GM18858 (cell line): ENCODE results near the gene SORCS2.

Experiments
- ATAC-seq: cut with Tn5 transposase; IDR thresholded peaks from one replicate; pipeline ENCODE4 v1.9.1; 2021; ENCODE audit not compliant: unreplicated experiment

The SORCS2 gene

DNA sequence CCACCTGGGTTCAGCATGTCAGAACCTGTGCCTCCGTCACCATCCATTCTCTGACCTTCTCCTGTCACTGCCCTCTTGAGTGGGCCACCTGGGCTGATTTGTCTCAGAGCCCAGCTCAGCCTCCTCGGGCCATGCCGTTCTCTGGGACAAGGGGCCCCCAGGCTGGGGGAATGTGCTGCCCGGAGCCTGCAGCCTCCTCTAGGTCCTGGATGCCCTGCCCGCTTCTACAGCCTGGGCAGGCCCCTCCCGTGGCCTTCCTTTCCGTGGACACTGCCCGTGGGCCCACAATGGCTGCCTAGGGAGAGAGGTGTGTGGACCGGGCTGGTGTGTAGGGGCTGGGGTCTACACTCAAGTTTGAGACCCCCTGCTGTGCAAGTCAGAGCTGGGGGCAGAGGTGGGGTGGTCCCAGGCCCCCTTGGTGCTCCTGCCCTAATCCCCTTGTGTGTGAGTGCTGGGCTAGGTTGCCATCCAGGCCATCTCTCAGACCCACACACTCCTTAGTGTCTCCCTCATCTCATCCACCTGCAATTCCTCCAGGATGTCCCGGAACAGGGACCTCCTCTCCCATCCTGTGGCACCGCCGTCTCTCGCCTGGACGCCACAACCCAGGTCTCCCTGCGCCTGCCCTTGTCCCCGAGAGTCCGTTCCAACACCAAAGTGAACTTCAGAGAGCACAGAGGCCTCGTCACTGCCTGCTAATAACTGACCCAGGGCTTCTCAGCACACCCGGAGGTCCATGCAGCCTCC is 230.0 kb downstream of the SORCS2 start:
- no peak for ATAC-seq

DNA sequence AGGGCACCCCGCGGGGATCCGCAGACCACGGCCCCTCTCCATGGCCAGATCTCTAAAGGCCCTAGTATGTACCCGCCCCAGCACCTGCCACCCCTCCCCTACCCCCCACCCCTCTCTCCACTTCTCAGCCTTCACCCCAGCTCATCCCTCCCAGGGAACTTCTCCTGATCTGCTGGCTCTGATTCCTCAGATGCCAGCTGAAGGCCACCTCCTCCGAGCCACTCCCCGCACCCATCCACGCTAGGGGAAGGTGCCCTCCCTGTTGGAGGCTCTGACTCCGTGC is 230.5 kb downstream of the SORCS2 start:
- ATAC-seq = no peak

DNA sequence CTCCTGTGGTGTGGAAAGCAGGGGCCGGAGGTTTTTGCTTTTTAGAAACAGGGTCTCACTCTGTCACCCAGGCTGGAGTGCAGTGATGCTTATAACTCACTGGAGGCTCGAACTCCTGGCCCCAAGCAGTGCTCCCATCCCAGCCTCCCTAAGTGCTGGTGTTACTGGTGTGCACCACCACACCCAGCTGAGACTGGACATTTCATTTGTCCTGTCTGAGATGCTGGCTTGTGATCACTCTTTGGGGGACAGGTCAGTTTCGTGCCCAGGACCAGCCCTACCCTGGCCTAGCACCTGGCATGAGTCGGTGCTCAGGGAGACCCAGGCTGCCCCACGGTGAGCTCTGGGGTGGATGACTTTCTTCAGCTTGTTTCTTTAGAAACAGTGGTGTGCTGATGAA is 231.1 kb downstream of the SORCS2 start:
- ATAC-seq = no peak

DNA sequence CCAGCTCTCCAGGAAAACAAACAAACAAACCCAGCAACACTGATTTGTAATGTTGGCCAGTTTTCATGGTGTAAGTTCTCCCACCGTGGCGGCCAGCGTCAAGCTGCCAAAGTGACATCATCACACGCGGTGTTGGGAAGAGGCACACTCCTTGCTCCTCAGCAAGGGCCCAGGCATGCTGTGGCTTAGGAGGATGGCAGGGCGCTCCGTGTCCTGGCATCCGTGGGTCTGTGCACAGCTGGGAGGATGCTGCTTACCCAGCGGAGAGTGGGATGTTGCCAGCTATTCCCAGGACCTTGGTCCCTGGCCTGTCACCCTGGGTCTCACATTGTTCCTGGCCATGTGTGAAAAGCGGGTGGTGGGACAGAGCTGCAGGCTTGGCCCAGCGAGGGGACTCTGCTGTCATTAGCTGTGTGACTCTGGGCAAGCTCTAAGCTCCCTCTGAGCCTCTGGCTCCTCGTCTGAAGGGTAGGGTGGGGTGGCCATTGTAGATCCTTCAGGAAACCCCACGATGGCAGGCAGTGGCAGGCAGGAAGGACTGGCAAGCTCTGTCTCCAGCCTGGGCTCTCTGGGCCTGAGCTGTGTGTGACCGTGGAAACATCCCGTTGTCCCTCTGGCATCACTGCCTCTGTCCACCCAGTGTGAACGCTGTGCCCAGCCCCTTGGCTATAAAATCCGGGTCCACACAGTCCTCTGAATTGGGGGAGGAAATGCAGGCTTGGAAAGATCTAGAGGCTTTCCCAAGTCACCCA is 231.6 kb downstream of the SORCS2 start:
- no peak for ATAC-seq

DNA sequence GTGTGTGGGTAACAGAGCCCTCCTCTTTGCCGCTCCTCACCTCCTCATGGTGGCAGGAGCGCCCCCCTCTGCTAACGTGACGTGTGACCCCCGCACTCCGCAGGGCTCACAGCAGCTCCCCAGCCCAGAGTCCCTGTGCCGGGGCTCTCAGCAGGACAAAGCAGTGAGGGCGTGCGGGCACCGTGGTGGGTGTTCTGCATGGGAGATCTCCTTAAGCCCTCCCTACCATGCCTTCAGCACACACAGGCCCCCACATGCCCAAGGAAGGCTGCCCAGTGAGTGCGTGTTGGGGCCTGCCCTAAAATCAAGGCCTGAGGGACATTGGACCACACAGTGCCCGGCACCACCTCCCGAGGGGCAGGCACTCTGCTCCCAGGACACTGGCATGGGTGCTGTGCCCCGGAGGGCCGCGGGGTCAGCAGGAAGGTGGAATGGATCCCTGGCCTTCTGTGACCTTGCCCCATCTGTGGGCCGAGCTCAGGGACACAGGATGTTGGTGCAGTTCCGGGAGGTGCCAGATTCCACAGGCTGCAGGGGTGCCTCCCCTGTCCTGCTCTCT is 232.3 kb downstream of the SORCS2 start:
- ATAC-seq = no peak

DNA sequence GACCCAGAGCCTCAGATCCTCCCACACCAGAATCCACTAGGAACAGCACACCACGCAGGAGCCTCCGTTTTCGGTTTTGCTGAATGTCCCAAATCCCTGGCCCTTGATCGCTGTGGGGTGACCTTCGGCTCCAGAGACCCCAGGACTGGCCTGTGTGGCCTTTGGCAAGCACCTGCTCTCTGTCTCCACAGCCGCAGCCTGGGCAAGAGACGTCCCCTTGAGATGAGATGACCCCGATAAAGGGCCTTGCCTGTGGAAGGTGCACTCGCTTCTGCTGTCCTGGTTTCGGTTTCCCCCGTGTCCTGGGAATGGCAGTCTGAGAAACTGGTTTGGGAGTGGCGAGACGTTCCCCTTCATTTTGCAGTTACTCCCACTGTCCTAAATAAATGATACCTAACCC is 232.8 kb downstream of the SORCS2 start:
- no peak for ATAC-seq

DNA sequence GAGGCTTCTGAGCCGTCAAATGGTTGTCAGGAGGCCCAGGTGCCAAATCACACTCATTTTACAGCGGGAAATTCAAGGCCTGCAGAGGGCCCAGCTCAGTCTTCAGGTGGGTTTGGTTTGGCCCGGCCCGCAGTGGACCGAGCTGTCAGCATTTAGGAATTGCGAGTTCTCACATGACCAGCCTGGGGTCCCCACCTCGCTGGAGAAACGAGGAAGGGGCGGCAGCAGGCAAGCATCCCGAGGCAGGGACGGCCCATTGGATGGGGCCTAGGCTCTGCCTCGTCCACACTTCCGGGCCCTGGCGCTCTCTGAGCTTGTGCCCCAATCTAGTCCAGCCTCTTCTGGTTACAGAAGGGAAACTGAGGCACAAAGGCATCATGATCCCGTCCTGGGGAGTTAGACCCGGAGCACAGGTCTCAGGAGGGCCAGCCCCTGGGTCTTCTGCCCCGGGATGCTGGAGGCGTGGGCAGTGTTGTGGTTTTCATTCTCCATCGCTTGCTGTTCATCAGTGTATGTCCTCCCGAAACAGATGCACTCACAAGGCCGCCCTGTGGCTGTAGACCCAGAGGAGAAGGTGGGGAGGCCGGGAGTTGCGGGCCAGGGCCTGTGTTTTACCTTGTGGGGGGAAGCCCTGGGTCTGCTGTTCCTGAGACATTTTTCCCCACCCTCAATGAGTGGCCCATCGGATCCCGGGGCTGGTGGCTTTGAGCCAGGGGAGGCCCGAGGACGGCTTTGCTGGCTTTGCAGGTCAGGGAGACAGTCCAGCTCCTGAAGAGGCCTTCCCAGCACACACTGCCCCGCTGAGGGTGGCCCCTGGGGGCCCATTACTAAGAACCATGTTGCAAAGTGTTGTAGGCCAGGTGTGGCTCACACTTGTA is 233.5 kb downstream of the SORCS2 start:
- ATAC-seq = no peak

DNA sequence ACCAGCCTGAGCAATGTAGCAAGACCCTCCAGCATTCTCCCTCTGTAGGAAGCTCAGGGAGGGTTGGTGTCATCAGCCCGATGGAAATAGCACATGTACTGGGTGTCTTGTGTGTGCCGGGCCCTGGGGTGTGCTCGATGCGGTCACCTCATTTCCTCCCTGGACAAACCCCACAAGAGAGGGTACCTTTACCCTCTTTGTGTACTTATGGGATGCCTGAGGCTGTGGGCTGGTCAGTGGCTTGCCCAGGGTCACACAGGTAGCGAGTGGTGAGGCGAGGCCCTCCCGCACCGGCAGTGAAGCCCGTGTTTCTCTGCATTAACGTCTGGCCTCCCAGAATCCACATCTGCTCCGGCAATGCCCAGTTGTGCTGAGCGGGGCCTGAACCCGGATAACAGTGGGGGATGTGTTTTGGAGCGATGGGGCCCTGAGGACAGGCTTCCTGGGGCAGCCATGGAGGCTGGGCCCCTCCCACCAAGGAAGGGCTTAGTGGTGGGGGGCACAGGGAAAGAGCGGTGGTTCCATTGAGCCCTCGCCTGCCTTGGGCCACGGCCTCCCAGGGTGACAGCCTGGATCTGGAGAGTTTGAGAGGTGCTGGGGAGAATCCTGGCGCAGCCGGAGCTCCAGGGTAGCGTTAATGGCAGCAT is 234.3 kb downstream of the SORCS2 start:
- ATAC-seq = no peak

DNA sequence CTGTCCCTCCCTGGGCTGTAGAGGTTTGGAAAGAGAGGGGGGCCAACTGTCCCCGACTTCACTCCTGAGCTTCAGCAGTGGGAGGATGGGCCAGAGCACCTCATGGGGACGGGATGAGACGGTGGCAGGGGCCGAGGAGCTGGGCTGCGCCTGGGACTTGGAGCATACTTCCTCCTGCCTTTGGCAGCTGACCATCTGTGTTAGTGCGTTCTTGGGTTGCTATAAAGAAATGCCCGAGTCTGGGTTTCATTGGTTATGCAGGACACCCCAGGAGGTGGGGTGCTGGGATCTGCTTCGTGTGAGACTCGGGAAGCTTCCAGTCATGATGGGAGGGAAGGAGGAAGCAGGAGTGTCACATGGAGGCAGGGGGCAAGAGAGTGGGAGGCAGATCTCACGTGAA is 235.0 kb downstream of the SORCS2 start:
- no peak for ATAC-seq

DNA sequence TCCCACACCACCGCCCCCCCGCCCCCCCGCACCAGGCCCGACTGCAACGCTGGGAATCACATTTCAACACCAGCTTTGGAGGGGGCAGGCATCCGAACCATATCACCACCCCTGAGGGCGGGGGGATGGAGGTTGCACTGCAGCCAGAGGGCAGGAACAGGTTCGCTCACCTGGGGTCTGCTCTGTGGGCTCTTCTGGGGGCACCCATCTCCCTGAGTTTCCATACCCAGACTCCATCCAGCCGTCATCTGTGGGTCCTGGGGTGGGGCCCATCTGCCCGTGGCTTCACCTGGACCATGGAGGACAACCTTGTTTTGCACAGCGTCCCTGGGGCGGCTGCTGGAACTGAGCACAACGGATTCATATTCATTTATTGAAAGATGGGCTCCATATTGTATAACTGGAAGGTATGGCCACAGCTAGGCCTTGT is 235.5 kb downstream of the SORCS2 start:
- ATAC-seq = no peak

DNA sequence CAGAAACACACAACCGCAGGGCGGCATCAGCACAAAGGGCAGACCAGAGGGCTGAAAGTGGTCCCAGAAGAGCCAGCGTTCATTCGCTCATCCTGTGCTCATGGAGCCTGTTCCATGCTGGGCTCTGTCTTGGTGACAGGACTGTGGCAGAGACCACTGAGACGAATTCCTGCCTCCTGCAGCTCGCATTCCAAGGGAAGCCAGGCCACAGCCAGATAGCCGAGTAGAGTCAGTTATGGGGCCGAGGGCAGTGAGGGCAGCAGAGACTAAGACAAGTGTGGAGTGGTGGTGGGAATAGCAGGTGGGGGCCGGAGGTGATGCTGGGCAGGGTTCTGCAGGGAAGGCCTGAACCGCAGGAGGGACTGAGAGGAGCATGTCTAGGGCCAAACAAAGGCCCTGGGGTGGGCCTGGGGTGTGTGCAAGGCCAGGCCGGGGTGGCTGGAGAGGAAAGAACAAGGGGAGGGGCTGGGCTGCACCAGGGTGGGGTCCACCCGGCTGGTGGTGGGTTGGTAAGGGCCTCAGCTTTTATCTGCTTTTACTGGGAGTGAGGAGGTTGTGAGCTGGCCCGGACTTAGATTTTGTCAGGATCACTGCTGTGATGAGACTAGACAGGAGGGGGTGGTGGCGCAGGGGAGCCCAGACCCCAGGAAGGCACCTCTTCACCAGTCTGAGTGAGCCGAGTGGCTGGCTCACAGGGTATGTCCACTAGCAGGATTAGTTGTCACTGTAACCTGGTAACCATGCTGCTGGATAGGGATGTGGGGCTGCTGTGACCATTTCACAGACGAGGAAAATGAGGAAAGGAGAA is 236.1 kb downstream of the SORCS2 start:
- no peak for ATAC-seq

DNA sequence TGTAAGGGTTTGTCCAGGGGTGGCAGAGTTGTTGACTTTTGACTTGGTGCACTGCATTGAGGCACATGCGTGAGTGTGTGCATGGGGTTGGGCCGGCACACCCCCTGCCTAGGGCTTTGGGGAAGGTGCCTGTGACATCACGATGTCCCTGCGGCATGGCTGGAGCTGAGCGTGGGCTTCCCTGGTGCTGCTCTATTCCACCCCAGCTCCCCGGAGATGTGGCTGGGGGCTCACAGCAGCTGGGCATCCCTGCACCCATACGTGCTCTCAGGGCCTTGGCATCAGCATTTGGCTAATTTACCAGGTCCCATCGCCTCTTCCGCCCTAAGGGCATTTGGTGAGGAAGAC is 236.7 kb downstream of the SORCS2 start:
- no peak for ATAC-seq

DNA sequence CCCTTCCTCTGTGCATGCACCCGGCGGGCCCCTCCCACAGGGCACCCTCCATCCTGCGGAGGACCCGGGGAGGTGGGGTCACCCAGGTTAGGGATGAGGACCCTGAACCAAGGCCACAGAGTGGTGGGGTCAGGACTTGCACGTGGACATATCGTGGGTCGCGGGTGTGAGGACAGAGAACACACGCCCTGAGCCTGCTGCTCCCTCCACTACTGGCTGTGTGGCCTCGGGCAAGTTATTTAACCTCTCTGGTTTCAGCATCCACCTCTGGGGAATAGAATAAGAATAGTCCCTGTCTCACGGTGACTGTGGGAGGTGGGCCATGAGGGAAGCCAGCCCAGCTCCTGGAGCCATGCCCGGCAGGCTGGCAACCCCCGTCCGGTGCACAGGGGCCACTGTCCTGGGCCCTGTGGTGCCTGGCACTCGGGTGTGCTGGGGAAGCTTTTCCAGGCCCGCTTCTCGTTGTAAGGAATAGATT is 237.3 kb downstream of the SORCS2 start:
- ATAC-seq = no peak

DNA sequence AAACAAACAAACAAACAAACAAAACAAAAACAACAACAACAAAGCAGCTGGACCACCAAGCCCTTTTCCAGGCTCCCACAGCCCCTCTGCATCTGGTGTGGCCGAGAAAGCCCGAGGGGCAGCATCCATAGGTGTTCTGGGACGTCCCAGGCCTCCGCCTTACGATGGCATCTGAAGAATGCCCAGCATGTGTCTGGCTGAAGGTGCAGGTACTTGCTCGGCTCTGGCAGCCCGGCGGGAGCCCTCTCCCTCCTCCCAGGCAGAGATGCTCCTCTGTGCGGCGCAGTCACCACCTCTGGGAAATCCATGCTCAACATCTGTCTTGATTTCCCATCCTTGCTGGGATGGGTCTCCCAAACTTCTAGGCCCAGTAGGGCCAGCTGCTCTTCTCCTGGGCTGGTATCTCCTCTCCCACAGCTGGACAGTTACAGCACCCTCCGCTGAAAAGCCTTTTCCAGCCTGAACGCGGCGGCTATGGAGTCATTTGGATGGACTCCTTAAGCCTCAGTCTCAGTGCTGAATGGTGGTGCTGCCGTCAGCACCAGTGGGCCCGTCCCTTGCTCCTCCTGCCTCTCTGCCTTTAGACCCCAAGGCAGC is 238.1 kb downstream of the SORCS2 start:
- no peak for ATAC-seq

DNA sequence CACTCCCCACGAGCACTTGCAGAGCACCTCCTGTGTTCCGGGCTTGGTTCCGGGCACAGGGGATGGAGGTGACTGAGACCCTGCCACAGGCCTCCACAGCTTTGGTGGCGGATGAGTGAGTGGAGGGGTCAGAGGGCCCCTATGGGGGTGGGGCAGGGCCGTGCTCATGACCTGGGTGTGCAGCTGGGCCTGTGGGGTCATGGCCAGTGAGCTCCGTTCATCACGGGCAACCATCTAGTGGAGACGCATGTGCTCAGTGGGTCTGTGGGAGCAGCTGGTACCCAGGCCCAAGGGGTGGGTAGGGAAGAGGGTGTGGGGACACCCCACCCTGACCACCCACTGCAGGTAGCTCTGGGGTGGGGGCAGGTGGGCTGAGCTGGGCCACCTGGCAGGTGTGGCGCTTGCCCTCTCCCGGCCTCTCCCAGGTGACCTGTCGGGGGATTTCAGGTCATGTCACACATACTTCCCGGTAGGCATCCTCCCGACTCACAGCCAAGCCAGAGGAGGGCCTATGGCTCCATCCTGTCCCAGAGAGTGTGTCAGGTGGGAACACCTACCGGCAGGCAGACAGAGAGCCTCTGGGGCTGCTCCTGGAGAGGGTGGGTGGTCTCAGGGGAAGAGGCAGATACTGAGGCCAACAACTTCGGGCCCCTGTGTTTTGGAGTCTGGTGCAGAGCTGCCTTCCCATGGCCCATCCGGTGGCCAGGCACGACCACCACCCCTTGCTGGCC is 238.8 kb downstream of the SORCS2 start:
- no peak for ATAC-seq

DNA sequence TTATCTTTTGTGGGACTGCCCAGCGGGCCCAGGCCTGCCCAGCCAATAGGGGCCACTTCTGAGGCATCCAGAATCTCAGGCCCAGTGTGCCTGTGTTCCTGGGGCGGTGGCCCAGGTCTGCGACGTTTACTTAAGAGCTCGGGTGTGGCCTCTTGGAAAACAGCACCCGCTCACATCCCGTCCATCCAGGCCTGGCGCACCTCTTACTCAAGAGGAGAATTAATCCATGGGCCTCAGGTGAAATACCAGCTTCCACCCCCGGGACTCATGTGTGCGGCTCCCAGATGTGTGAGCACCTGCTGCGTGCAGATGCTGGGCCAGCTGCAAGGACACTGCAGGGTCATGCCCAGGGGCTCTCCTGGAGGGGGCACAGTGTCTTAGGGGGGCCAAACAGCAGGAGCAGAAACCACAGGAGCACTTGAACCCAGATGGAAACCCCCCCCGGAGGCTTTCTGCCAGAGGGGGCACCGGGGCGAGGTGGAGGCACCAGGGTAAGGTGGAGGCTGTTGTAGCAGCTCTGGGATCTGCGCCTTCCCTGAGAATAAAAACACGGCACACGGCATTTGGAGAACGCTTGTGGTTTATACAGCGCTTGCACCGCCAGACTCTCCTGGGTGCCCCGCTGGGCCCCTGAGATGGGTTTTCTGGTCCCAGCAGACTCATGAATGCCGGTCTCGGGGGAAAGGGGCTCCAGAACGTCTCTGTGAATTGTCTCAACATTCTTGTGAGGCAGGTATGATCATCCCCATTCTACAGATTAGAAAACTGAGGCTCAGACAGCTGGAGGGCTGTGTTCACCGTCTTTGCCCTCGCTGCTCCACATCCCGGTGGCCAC is 239.6 kb downstream of the SORCS2 start:
- ATAC-seq = no peak

DNA sequence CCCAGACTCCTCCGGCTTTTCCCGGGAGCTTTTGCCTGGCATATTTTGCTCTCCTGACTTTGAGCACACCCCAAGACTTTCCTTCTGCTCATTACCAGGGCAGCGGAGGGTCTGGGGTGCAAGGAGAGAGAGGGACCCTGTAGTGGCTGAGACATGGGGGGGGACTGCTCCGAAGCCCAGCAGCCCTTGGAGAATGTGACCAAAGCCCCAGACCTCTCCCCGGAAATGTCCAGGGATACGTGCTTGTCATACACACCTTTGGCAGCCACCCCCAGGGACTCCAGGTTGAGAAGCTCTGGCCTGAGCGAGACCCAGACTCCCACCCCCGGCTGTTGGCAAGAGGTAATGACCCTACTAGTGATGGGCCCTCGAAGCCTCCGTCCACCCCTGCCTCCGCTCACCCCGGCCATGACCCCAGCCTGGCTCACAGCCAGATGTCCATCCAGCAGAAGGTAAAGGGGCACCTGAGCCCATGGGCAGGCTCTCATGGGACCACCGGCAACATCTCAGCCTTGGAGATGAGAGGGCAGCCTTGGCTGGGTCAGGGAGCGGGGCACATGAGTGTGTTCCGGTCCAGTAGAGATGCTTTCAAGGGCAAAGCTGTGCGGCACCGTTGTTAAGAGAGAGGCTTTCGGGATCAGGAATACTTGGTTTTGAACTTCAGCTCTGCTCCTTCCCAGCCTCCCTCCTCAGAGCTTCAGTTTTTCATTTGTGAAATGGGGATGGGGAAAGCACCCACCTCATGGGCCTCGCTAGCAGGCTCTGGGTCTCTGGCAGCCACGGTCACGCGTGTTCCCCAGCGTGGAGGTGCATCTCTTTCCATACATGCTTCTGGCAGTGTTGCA is 240.4 kb downstream of the SORCS2 start:
- no peak for ATAC-seq
